ENCODE measurements around the gene PSMD4.
A peak's percentile ranks its signal among the peaks of the same experiment; 100 is the strongest.

Gene PSMD4

GRCh38 chr1:151281969-151282882 lies 27.7 kb downstream of the PSMD4 start, which contains the start of gene ZNF687:
Gene ZNF687 (plus strand): TSS chr1:151282299. CDS start chr1:151286292, 3,993 bp downstream.
- H3K36me3 ChIP-seq (ENCODE audit: insufficient read depth, low read length): peaks cover 11% of the 10 kb centered on the region; the same call in 1 of the 2 replicates
- peak within 1 kb of the TSS; percentile 98 for H3K27ac ChIP-seq
- peak within 1 kb of the TSS; percentile 95 for H3K9ac ChIP-seq (ENCODE audit: insufficient read length)
- peak; percentile 98 for DNase-seq (ENCODE audit: low read depth, low spot score)
- peak; percentile 62 for TF ChIP-seq POLR2AphosphoS5 (IDR thresholded peaks at IDR 0.05; ENCODE audit: borderline replicate concordance, low read depth, low read length)
- TF ChIP-seq FOXP2 (optimal IDR thresholded peaks at IDR 0.05; ENCODE audit: control extremely low read depth, extremely low read length, insufficient read depth): no peak
- TF ChIP-seq EZH2 (IDR thresholded peaks at IDR 0.05): no peak
- peak within 1 kb of the TSS; percentile 94 for H3K4me3 ChIP-seq
- no peaks in the 10 kb centered on the region for H3K9me3 ChIP-seq (ENCODE audit: low read depth, low read length)

GRCh38 chr1:151282883-151283725 lies 28.6 kb downstream of the PSMD4 start:
- Histone ChIP-seq H3K9me3 (ENCODE audit: low read depth, low read length) (no peaks in the 10 kb centered on the region), H3K4me3 (peak overlapping the region; percentile 94), H3K27ac (no peak overlapping the region), H3K36me3 (ENCODE audit: insufficient read depth, low read length) (peaks cover 19% of the 10 kb centered on the region; the same call in 1 of the 2 replicates), H3K9ac (ENCODE audit: insufficient read length) (peak overlapping the region; percentile 88)
- DNase-seq (ENCODE audit: low read depth, low spot score): no peak
- TF ChIP-seq POLR2AphosphoS5 (IDR thresholded peaks at IDR 0.05; ENCODE audit: borderline replicate concordance, low read depth, low read length) (no peak), FOXP2 (optimal IDR thresholded peaks at IDR 0.05; ENCODE audit: control extremely low read depth, extremely low read length, insufficient read depth) (no peak), EZH2 (IDR thresholded peaks at IDR 0.05) (no peak)

- H3K4me3 ChIP-seq: no peak overlapping the region; the same call in 1 of the 2 replicates
- H3K9me3 ChIP-seq (ENCODE audit: low read depth, low read length): no peaks in the 10 kb centered on the region
- H3K9ac ChIP-seq (ENCODE audit: insufficient read length): no peak overlapping the region
- H3K36me3 ChIP-seq (ENCODE audit: insufficient read depth, low read length): peaks cover 23% of the 10 kb centered on the region; the same call in 1 of the 2 replicates
- no peak overlapping the region for H3K27ac ChIP-seq
- no peak for DNase-seq (ENCODE audit: low read depth, low spot score)
- TF ChIP-seq EZH2 (IDR thresholded peaks at IDR 0.05) (no peak), FOXP2 (optimal IDR thresholded peaks at IDR 0.05; ENCODE audit: control extremely low read depth, extremely low read length, insufficient read depth) (no peak), POLR2AphosphoS5 (IDR thresholded peaks at IDR 0.05; ENCODE audit: borderline replicate concordance, low read depth, low read length) (no peak)
Observed at GRCh38 chr1:151284013-151284577, 29.6 kb downstream of the PSMD4 start.

GRCh38 chr1:151286619-151287340 lies 32.2 kb downstream of the PSMD4 start:
- Histone ChIP-seq H3K36me3 (ENCODE audit: insufficient read depth, low read length) (peaks cover 37% of the 10 kb centered on the region; the same call in 1 of the 2 replicates), H3K4me3 (no peak overlapping the region), H3K27ac (no peak overlapping the region), H3K9ac (ENCODE audit: insufficient read length) (no peak overlapping the region), H3K9me3 (ENCODE audit: low read depth, low read length) (no peaks in the 10 kb centered on the region)
- TF ChIP-seq FOXP2 (optimal IDR thresholded peaks at IDR 0.05; ENCODE audit: control extremely low read depth, extremely low read length, insufficient read depth) (no peak), EZH2 (IDR thresholded peaks at IDR 0.05) (no peak), POLR2AphosphoS5 (IDR thresholded peaks at IDR 0.05; ENCODE audit: borderline replicate concordance, low read depth, low read length) (no peak)
- no peak for DNase-seq (ENCODE audit: low read depth, low spot score)

GRCh38 chr1:151287341-151287699 lies 32.8 kb downstream of the PSMD4 start:
- DNase-seq (ENCODE audit: low read depth, low spot score): no peak
- Histone ChIP-seq H3K9ac (ENCODE audit: insufficient read length) (no peak overlapping the region), H3K4me3 (no peak overlapping the region), H3K9me3 (ENCODE audit: low read depth, low read length) (no peaks in the 10 kb centered on the region), H3K27ac (no peak overlapping the region), H3K36me3 (ENCODE audit: insufficient read depth, low read length) (peaks cover 39% of the 10 kb centered on the region; the same call in 1 of the 2 replicates)
- TF ChIP-seq FOXP2 (optimal IDR thresholded peaks at IDR 0.05; ENCODE audit: control extremely low read depth, extremely low read length, insufficient read depth): no peak
- TF ChIP-seq EZH2 (IDR thresholded peaks at IDR 0.05): no peak
- TF ChIP-seq POLR2AphosphoS5 (IDR thresholded peaks at IDR 0.05; ENCODE audit: borderline replicate concordance, low read depth, low read length): no peak

GRCh38 chr1:151287767-151288500 lies 33.4 kb downstream of the PSMD4 start:
- Histone ChIP-seq H3K9ac (ENCODE audit: insufficient read length) (no peak overlapping the region), H3K4me3 (no peak overlapping the region), H3K9me3 (ENCODE audit: low read depth, low read length) (no peaks in the 10 kb centered on the region), H3K36me3 (ENCODE audit: insufficient read depth, low read length) (peaks cover 45% of the 10 kb centered on the region; the same call in 1 of the 2 replicates), H3K27ac (no peak overlapping the region)
- TF ChIP-seq POLR2AphosphoS5 (IDR thresholded peaks at IDR 0.05; ENCODE audit: borderline replicate concordance, low read depth, low read length): no peak
- no peak for TF ChIP-seq EZH2 (IDR thresholded peaks at IDR 0.05)
- no peak for TF ChIP-seq FOXP2 (optimal IDR thresholded peaks at IDR 0.05; ENCODE audit: control extremely low read depth, extremely low read length, insufficient read depth)
- DNase-seq (ENCODE audit: low read depth, low spot score): no peak

GRCh38 chr1:151288502-151288901 lies 34.0 kb downstream of the PSMD4 start:
- Histone ChIP-seq H3K9ac (ENCODE audit: insufficient read length) (no peak overlapping the region), H3K9me3 (ENCODE audit: low read depth, low read length) (no peaks in the 10 kb centered on the region), H3K36me3 (ENCODE audit: insufficient read depth, low read length) (peaks cover 51% of the 10 kb centered on the region; the same call in 1 of the 2 replicates)

More at GRCh38 chr1:151288502-151288901, 34.0 kb downstream of the PSMD4 start:
- TF ChIP-seq POLR2AphosphoS5 (IDR thresholded peaks at IDR 0.05; ENCODE audit: borderline replicate concordance, low read depth, low read length) (no peak), EZH2 (IDR thresholded peaks at IDR 0.05) (no peak), FOXP2 (optimal IDR thresholded peaks at IDR 0.05; ENCODE audit: control extremely low read depth, extremely low read length, insufficient read depth) (no peak)
- Histone ChIP-seq H3K27ac (no peak overlapping the region; the same call in 1 of the 2 replicates), H3K4me3 (no peak overlapping the region)
- DNase-seq (ENCODE audit: low read depth, low spot score): no peak
